ENCODE results near the gene TNRC6C.
"Not testable (repeated sequence)": the region's sequence is repeated elsewhere in the genome, so short reads cannot be mapped to it uniquely, and the experiment has no call there.

Gene TNRC6C

GRCh38 chr17:78075545-78075944 lies 117.0 kb downstream of the TNRC6C start:
- TF ChIP-seq CTCF (IDR thresholded peaks at IDR 0.05; ENCODE audit: control insufficient read depth, extremely low read depth, insufficient read depth), result no peak
- no peak for DNase-seq (ENCODE audit: low read depth)
- H3K4me3 ChIP-seq (ENCODE audit: low read depth, low read length), result no peak overlapping the region

- H3K4me3 ChIP-seq (ENCODE audit: low read depth, low read length), result no peak overlapping the region
- TF ChIP-seq CTCF (IDR thresholded peaks at IDR 0.05; ENCODE audit: control insufficient read depth, extremely low read depth, insufficient read depth), result no peak
These were observed 120.8 kb downstream of the TNRC6C start for GRCh38 chr17:78079253-78079652.

GRCh38 chr17:78081551-78081950 lies 123.0 kb downstream of the TNRC6C start:
- DNase-seq (ENCODE audit: low read depth), result no peak
- TF ChIP-seq CTCF (IDR thresholded peaks at IDR 0.05; ENCODE audit: control insufficient read depth, extremely low read depth, insufficient read depth), result no peak
- H3K4me3 ChIP-seq (ENCODE audit: low read depth, low read length), result no peak overlapping the region

More at GRCh38 chr17:78079253-78079652, 120.8 kb downstream of the TNRC6C start:
- no peak for DNase-seq (ENCODE audit: low read depth)

GRCh38 chr17:78082355-78082872 lies 123.9 kb downstream of the TNRC6C start:
- not testable (repeated sequence) for DNase-seq (ENCODE audit: low read depth); H3K4me3 ChIP-seq (ENCODE audit: low read depth, low read length)

GRCh38 chr17:78082988-78083387 lies 124.5 kb downstream of the TNRC6C start:
- no peak for TF ChIP-seq CTCF (IDR thresholded peaks at IDR 0.05; ENCODE audit: control insufficient read depth, extremely low read depth, insufficient read depth)
- no peak for DNase-seq (ENCODE audit: low read depth)
- H3K4me3 ChIP-seq (ENCODE audit: low read depth, low read length), result no peak overlapping the region

GRCh38 chr17:78086740-78087139 lies 128.2 kb downstream of the TNRC6C start:
- TF ChIP-seq CTCF (IDR thresholded peaks at IDR 0.05; ENCODE audit: control insufficient read depth, extremely low read depth, insufficient read depth), result no peak
- no peak overlapping the region for H3K4me3 ChIP-seq (ENCODE audit: low read depth, low read length)
- no peak for DNase-seq (ENCODE audit: low read depth)

- no peak for DNase-seq (ENCODE audit: low read depth)
- no peak overlapping the region for H3K4me3 ChIP-seq (ENCODE audit: low read depth, low read length)
- TF ChIP-seq CTCF (IDR thresholded peaks at IDR 0.05; ENCODE audit: control insufficient read depth, extremely low read depth, insufficient read depth), result no peak
These were observed 130.0 kb downstream of the TNRC6C start for GRCh38 chr17:78088529-78088928.

Data from LNCaP clone FGC (cell line).